Stimulated activated CD4-positive, alpha-beta T cell treated with anti-CD3 and anti-CD28 coated beads, Interleukin-1b, Interleukin-23, amount 100 ng/mL, for 4 hours (primary cell): ENCODE results near the gene PAX6.

Experiments
- DNase-seq, 2 donors: peaks; one replicate each; pipeline ENCODE4 v3.0.0-alpha.2; 2020; ENCODE audit warnings: low read depth in 2 of 2

PAX6 gene

GRCh38 chr11:31798057-31798553 is 13.0 kb downstream of the PAX6 start:
- no peak for DNase-seq

- DNase-seq: no peak
Measured at GRCh38 chr11:31797190-31798056, 13.7 kb downstream of the PAX6 start.

GRCh38 chr11:31796499-31797189 is 14.5 kb downstream of the PAX6 start:
- DNase-seq: no peak

- no peak for DNase-seq
Measured at GRCh38 chr11:31795706-31796498, 15.2 kb downstream of the PAX6 start.

- no peak for DNase-seq
Measured at GRCh38 chr11:31794548-31794947, 16.6 kb downstream of the PAX6 start.

- DNase-seq: no peak
Measured at GRCh38 chr11:31793264-31793663, 17.9 kb downstream of the PAX6 start.

- no peak for DNase-seq
Measured at GRCh38 chr11:31792456-31792855, 18.7 kb downstream of the PAX6 start.

GRCh38 chr11:31792036-31792435 is 19.1 kb downstream of the PAX6 start:
- DNase-seq: no peak

GRCh38 chr11:31790649-31791048 is 20.5 kb downstream of the PAX6 start:
- no peak for DNase-seq

GRCh38 chr11:31788085-31788484 is 23.0 kb downstream of the PAX6 start:
- DNase-seq: no peak

GRCh38 chr11:31786996-31787685 is 24.0 kb downstream of the PAX6 start:
- no peak for DNase-seq

GRCh38 chr11:31784611-31785010 is 26.5 kb downstream of the PAX6 start:
- DNase-seq: no peak

GRCh38 chr11:31783252-31783651 is 27.9 kb downstream of the PAX6 start:
- DNase-seq: no peak

- DNase-seq: no peak
Measured at GRCh38 chr11:31782257-31782656, 28.9 kb downstream of the PAX6 start.

GRCh38 chr11:31780480-31780971 is 30.6 kb downstream of the PAX6 start:
- DNase-seq: no peak

GRCh38 chr11:31780078-31780477 is 31.0 kb downstream of the PAX6 start:
- no peak for DNase-seq

GRCh38 chr11:31779374-31779791 is 31.7 kb downstream of the PAX6 start:
- DNase-seq: no peak

GRCh38 chr11:31772412-31772811 is 38.7 kb downstream of the PAX6 start:
- DNase-seq: no peak

GRCh38 chr11:31770011-31770700 is 41.0 kb downstream of the PAX6 start:
- DNase-seq: no peak

GRCh38 chr11:31768749-31769640 is 42.1 kb downstream of the PAX6 start:
- no peak for DNase-seq
